Stromal cell of bone marrow (primary cell): ENCODE results near the gene CIB1.
A peak's percentile ranks its signal among the peaks of the same experiment; 100 is the strongest.
"Not testable (repeated sequence)": the region's sequence is repeated elsewhere in the genome, so short reads cannot be mapped to it uniquely, and the experiment has no call there.

Experiments
- DNase-seq: peaks from one replicate; pipeline ENCODE4 v3.0.0-alpha.2; 2012; ENCODE audit warnings: low read depth

Gene CIB1

GRCh38 chr15:90192961-90193786 lies 40.6 kb downstream of the CIB1 start:
- no peak for DNase-seq

- no peak for DNase-seq
Observed at GRCh38 chr15:90191794-90192509, 41.8 kb downstream of the CIB1 start.

- no peak for DNase-seq
Observed at GRCh38 chr15:90191344-90191687, 42.4 kb downstream of the CIB1 start.

- DNase-seq = no peak
Observed at GRCh38 chr15:90190606-90191343, 43.0 kb downstream of the CIB1 start.

GRCh38 chr15:90189781-90190467 lies 43.8 kb downstream of the CIB1 start:
- no peak for DNase-seq

GRCh38 chr15:90188914-90189748 lies 44.6 kb downstream of the CIB1 start:
- no peak for DNase-seq

GRCh38 chr15:90188065-90188464 lies 45.7 kb downstream of the CIB1 start:
- DNase-seq = not testable (repeated sequence)

GRCh38 chr15:90187257-90187868 lies 46.4 kb downstream of the CIB1 start:
- no peak for DNase-seq

GRCh38 chr15:90184786-90185704 lies 48.7 kb downstream of the CIB1 start:
- no peak for DNase-seq

GRCh38 chr15:90184119-90184785 lies 49.5 kb downstream of the CIB1 start:
- peak; percentile 55 for DNase-seq

GRCh38 chr15:90181776-90182175 lies 52.0 kb downstream of the CIB1 start:
- DNase-seq = no peak
